ENCODE measurements around the gene COMMD6. TPM values are rescaled to one million over a fixed set of nuclear protein-coding genes. Genes with fewer than 3 reads are reported as not detected.

The COMMD6 gene
- total and polyA plus RNA-seq, 2 of the 4 experiments (the other 2 are of a cell fraction) = 63.5 to 144 TPM

DNA sequence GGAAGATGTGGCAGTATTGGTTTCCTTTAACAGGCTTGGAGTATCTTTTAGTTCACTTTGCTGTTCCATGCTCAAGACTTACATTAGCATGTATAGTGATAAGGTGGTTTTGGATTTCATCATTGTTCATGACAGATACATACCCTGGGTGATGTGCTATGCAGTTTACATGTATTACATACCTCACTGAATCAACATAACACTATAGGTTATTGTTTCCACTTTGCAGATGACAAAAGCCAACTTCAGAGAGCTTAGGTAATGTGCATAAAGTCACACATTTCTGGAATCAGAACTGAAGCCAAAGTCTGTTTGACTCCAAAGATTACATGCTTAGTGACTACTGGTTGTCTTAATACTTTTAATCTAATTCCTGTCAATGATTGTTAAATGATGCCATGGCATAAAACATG is 7.1 kb downstream of the COMMD6 start:
- Histone ChIP-seq H3K4ac (ENCODE audit: low read depth, low read length) (no peak overlapping the region), H3K4me3 (ENCODE audit: insufficient read depth, low read depth, low read length) (no peak overlapping the region), H3K56ac (ENCODE audit: extremely low read depth, insufficient read depth, low read length) (no peak overlapping the region), H3K23ac (ENCODE audit: low read depth, low read length) (no peak overlapping the region), H2AK9ac (replicated peaks; ENCODE audit: low read depth, low read length, poor library complexity) (no peak overlapping the region), H3K14ac (replicated peaks; ENCODE audit: low read depth, low read length) (no peak overlapping the region), H4K5ac (ENCODE audit: low read depth, low read length) (no peak overlapping the region), H2BK15ac (ENCODE audit: low read depth, low read length) (no peak overlapping the region), H2AFZ (replicated peaks; ENCODE audit: low read length, poor library complexity) (no peak overlapping the region), H3K27me3 (ENCODE audit: control insufficient read depth, insufficient read depth, low read length) (no peaks in the 10 kb centered on the region), H3K79me1 (ENCODE audit: low read depth in 1 of 2, low read length in 2 of 2) (peaks cover 19 to 24% of the 10 kb centered on the region in 2 experiments), H3K4me2 (ENCODE audit: low read depth, low read length) (no peak overlapping the region), H4K20me1 (ENCODE audit: insufficient read depth, low read length) (no peaks in the 10 kb centered on the region), H3K9me3 (ENCODE audit: control insufficient read depth, insufficient read depth, low read length) (no peaks in the 10 kb centered on the region), H4K8ac (ENCODE audit: low read depth in 2 of 2, low read length in 2 of 2) (no peak overlapping the region), H2BK5ac (ENCODE audit: low read depth, low read length, poor library complexity, severe bottlenecking) (no peak overlapping the region), H3K9me1 (ENCODE audit: insufficient read depth, low read length) (no peaks in the 10 kb centered on the region), H3K4me1 (ENCODE audit: control insufficient read depth, insufficient read depth, low read length) (no peaks in the 10 kb centered on the region), H3K36me3 (ENCODE audit: control insufficient read depth, insufficient read depth, low read length) (peaks cover 15% of the 10 kb centered on the region), H3K18ac (ENCODE audit: low read depth, low read length) (no peak overlapping the region), H3K27ac (ENCODE audit: insufficient read depth, low read length) (no peak overlapping the region), H2BK20ac (ENCODE audit: low read depth, low read length) (no peak overlapping the region), H4K91ac (ENCODE audit: insufficient read depth, low read depth, low read length) (no peak overlapping the region), H2AK5ac (ENCODE audit: low read depth, low read length) (no peak overlapping the region), H2BK120ac (ENCODE audit: low read depth, low read length) (no peak overlapping the region), H3K9ac (ENCODE audit: low read depth, low read length) (no peak overlapping the region)
- no peak for DNase-seq
- TF ChIP-seq MAZ (IDR thresholded peaks at IDR 0.05; ENCODE audit: borderline replicate concordance, low read depth, low read length) (no peak), MXI1 (IDR thresholded peaks at IDR 0.05; ENCODE audit: borderline replicate concordance, low read depth, low read length) (no peak), RAD21 (IDR thresholded peaks at IDR 0.05; ENCODE audit: low read length) (no peak), ELK1 (IDR thresholded peaks at IDR 0.05; ENCODE audit: borderline replicate concordance, low read depth, low read length) (no peak), RFX5 (IDR thresholded peaks at IDR 0.05; ENCODE audit: low read depth, low read length) (no peak), CTCF (conservative IDR thresholded peaks at IDR 0.05; ENCODE audit: low read depth, low read length) (no peak), NFE2L2 (IDR thresholded peaks at IDR 0.05; ENCODE audit: low read depth, low read length) (no peak), FOS (IDR thresholded peaks at IDR 0.05; ENCODE audit: low read depth, low read length) (no peak)
- intact Hi-C loops (cut with micrococcal nuclease) = no loop called here
- ATAC-seq (ENCODE audit: low read depth) = no peak
- in situ Hi-C loops (cut with MboI; ENCODE audit: low sequenced_read_pairs) = no loop called here
- dilution Hi-C loops (cut with HindIII; ENCODE audit: low sequenced_read_pairs, unreplicated experiment) = no loop called here
- ChIA-PET CTCF (no interaction called here), POLR2A (ENCODE audit: unreplicated experiment) (no interaction called here)
- no TSS peak for BruUV-seq (replicated peaks)

All from IMR-90 (cell line).